A673 (cell line): Measurements from ENCODE around the gene KLHL26. TPM values are rescaled to one million over a fixed set of nuclear protein-coding genes. Genes with fewer than 3 reads are reported as not detected.

Experiments
- BruUV-seq: library from RNA; stranded (reverse); fragments of 400-500 nt; replicated peaks from 2 replicates; lab custom pipeline; 2021; lab: Mats Ljungman, UMichigan
- CTCF ChIA-PET: fragments of 300-600 bp; sonication (Branson Sonifier 250); formaldehyde crosslinking; loops from one replicate; lab custom pipeline; 2022; ENCODE audit warnings: antibody characterized with exemption; lab: Charles Lee
- POLR2A ChIA-PET: fragments of 300-600 bp; sonication (Branson Sonifier 250); formaldehyde crosslinking; loops from one replicate; lab custom pipeline; 2022; ENCODE audit warnings: antibody characterized with exemption; ENCODE audit not compliant: low non-redundant PET; lab: Charles Lee
- DNase-seq: peaks from one replicate; pipeline ENCODE4 v3.0.0-alpha.2; 2015; ENCODE audit warnings: low spot score
- H3K27ac ChIP-seq: fragments of 200-600 bp; sonication (generic); 2 replicates; pipeline ENCODE4 v1.5.1; 2016; ENCODE audit warnings: mixed run types, low read depth, mild to moderate bottlenecking, mixed read lengths, antibody characterized with exemption, low read length; ENCODE audit not compliant: poor library complexity, severe bottlenecking
- H3K27me3 ChIP-seq: fragments of 200-600 bp; sonication (generic); replicated peaks from 2 replicates; pipeline ENCODE4 v1.6.1; 2017; ENCODE audit warnings: mixed run types, low read depth, mild to moderate bottlenecking, mixed read lengths, antibody characterized with exemption, low read length; ENCODE audit not compliant: insufficient read depth, poor library complexity
- H3K36me3 ChIP-seq: fragments of 200-600 bp; sonication (generic); 2 replicates; pipeline ENCODE4 v1.6.1; 2016; ENCODE audit warnings: mixed run types, mild to moderate bottlenecking, mixed read lengths, antibody characterized with exemption, low read length; ENCODE audit not compliant: insufficient read depth, poor library complexity, severe bottlenecking
- H3K4me1 ChIP-seq: fragments of 200-600 bp; sonication (generic); 2 replicates; pipeline ENCODE4 v1.6.1; 2017; ENCODE audit warnings: mixed run types, mild to moderate bottlenecking, mixed read lengths, antibody characterized with exemption, low read length; ENCODE audit not compliant: insufficient read depth, poor library complexity, severe bottlenecking
- H3K4me3 ChIP-seq: fragments of 200-600 bp; sonication (generic); 2 replicates; pipeline ENCODE4 v1.5.1; 2016; ENCODE audit warnings: low read depth, mixed run types, mild to moderate bottlenecking, mixed read lengths, low read length; ENCODE audit not compliant: poor library complexity, severe bottlenecking
- H3K9me3 ChIP-seq: fragments of 200-600 bp; sonication (generic); 2 replicates; pipeline ENCODE4 v1.6.1; 2016; ENCODE audit warnings: mixed run types, low read depth, mild to moderate bottlenecking, mixed read lengths, antibody characterized with exemption, low read length; ENCODE audit not compliant: poor library complexity, severe bottlenecking
- CTCF ChIP-seq: fragments of 300-800, 200-600 bp; sonication (generic); conservative IDR thresholded peaks from 2 replicates; pipeline ENCODE4 v1.5.1; 2017; ENCODE audit warnings: low read depth, mild to moderate bottlenecking, antibody characterized with exemption, low read length, moderate library complexity, mixed read lengths
- EZH2 ChIP-seq: fragments of 200-600 bp; sonication (generic); IDR thresholded peaks from 2 replicates; pipeline ENCODE4 v1.6.1; 2017; ENCODE audit warnings: borderline replicate concordance, low read depth, mild to moderate bottlenecking, mixed read lengths, antibody characterized with exemption, low read length; ENCODE audit not compliant: poor library complexity, severe bottlenecking
- intact Hi-C: fragments of 100-400 bp; cut with micrococcal nuclease; formaldehyde crosslinking; loops from one replicate; pipeline ENCODE4 v1.10.0; 2022; ENCODE audit not compliant: unreplicated experiment
- total RNA-seq: library from RNA; stranded (reverse); gene quantifications from 2 replicates; pipeline ENCODE4 v1.2.3, GENCODE V29; 2021

Gene KLHL26
- total RNA-seq, 1 experiment from 2014 or later = 16.3 TPM

GRCh38 chr19:18697680-18698079, 60.9 kb downstream of the KLHL26 start:
- TF ChIP-seq CTCF (no peak), EZH2 (no peak)
- intact Hi-C loops = no loop called here
- Histone ChIP-seq H3K4me1 (peaks cover 22% of the 10 kb centered on the region), H3K36me3 (no peaks in the 10 kb centered on the region), H3K4me3 (no peak overlapping the region), H3K27ac (no peak overlapping the region), H3K9me3 (no peaks in the 10 kb centered on the region), H3K27me3 (no peaks in the 10 kb centered on the region)
- POLR2A ChIA-PET = no interaction called here
- BruUV-seq = no TSS peak
- CTCF ChIA-PET = no interaction called here
- DNase-seq = no peak

GRCh38 chr19:18698321-18699167, 61.7 kb downstream of the KLHL26 start:
- Histone ChIP-seq H3K36me3 (no peaks in the 10 kb centered on the region), H3K9me3 (no peaks in the 10 kb centered on the region), H3K4me3 (no peak overlapping the region), H3K4me1 (peaks cover 22% of the 10 kb centered on the region), H3K27ac (no peak overlapping the region), H3K27me3 (no peaks in the 10 kb centered on the region)
- DNase-seq = peak; percentile 38
- CTCF ChIA-PET = no interaction called here
- POLR2A ChIA-PET = no interaction called here
- TF ChIP-seq CTCF (no peak), EZH2 (no peak)
- intact Hi-C loops = no loop called here
- BruUV-seq = no TSS peak

GRCh38 chr19:18699403-18700054, 62.7 kb downstream of the KLHL26 start:
- H3K9me3 ChIP-seq = no peaks in the 10 kb centered on the region
- no peaks in the 10 kb centered on the region for H3K27me3 ChIP-seq
- no TSS peak for BruUV-seq
- DNase-seq = no peak
- no peak overlapping the region for H3K27ac ChIP-seq
- no peaks in the 10 kb centered on the region for H3K36me3 ChIP-seq
- intact Hi-C loops = no loop called here
- POLR2A ChIA-PET = no interaction called here
- TF ChIP-seq EZH2 (no peak), CTCF (no peak)
- H3K4me1 ChIP-seq = peaks cover 22% of the 10 kb centered on the region
- CTCF ChIA-PET = interaction anchor here (0.6 kb wide), 1 partner anchor 106 kb away, joined by 4 read pairs; no protein-coding TSS in a partner anchor
- no peak overlapping the region for H3K4me3 ChIP-seq
